ENCODE measurements around the gene PIAS4. TPM values are rescaled to one million over a fixed set of nuclear protein-coding genes. Genes with fewer than 3 reads are reported as not detected.

The PIAS4 gene
- polyA plus RNA-seq, 1 donor (not counting 4 experiments of a cell fraction or from before 2014, with no cell fraction given): 7.5 TPM

DNA sequence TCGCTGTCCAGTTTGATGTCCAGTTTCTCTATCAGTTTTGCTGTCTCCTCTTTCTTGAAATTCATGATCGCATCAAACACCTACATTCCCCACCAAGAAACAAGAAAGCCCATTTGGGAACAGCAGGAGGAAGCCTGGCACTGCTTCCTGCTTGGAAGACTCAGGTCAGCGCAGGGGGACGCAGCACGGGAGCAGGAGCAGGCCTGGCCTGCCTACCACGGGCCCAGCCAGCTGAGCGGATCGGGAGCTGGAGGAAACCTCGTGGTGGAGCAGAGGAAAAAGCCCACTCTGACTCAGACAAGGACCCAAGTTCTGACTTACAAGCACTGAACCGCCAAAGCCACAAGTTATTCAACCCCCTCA, 26.2 kb upstream of the PIAS4 start:
- no peak overlapping the region for H3K9ac ChIP-seq (ENCODE audit: control insufficient read depth, extremely low read depth, insufficient read depth, low read length)
- peaks cover 27% of the 10 kb centered on the region for H3K4me1 ChIP-seq (ENCODE audit: control insufficient read depth, extremely low read depth, insufficient read depth, low read length)
- DNase-seq (ENCODE audit: low read depth, low spot score): peak; percentile 41
- FAIRE-seq: no peak
- dilution Hi-C loops (cut with MboI; ENCODE audit: extremely low pct_ligation_motif_present, low sequenced_read_pairs): no loop called here
- H3K36me3 ChIP-seq (ENCODE audit: control insufficient read depth in 2 of 2, extremely low read depth in 1 of 2, insufficient read depth in 2 of 2, low read length in 2 of 2): peaks cover 70 to 80% of the 10 kb centered on the region in 2 experiments
- no peak for TF ChIP-seq CTCF (optimal IDR thresholded peaks at IDR 0.05 in 1 of 3, IDR thresholded peaks at IDR 0.05 in 1 of 3, conservative IDR thresholded peaks at IDR 0.05 in 1 of 3; ENCODE audit: extremely low read depth in 1 of 3, insufficient read depth in 2 of 3, low read length in 3 of 3)
- no peak for TF ChIP-seq EZH2 (IDR thresholded peaks at IDR 0.05; ENCODE audit: low read length)
- no peak overlapping the region for H2AFZ ChIP-seq (ENCODE audit: control insufficient read depth, low read length)
- H3K9me1 ChIP-seq (ENCODE audit: control insufficient read depth, extremely low read depth, insufficient read depth, low read length): peaks cover 11% of the 10 kb centered on the region
- H3K9me3 ChIP-seq (ENCODE audit: control insufficient read depth, low read depth, low read length): no peaks in the 10 kb centered on the region
- no peaks in the 10 kb centered on the region for H3K27me3 ChIP-seq (ENCODE audit: control insufficient read depth, extremely low read depth, insufficient read depth, low read length)
- H3K4me3 ChIP-seq (ENCODE audit: control insufficient read depth in 2 of 3, extremely low read depth in 1 of 3, insufficient read depth in 2 of 3, low read depth in 1 of 3, low read length in 3 of 3): no peak overlapping the region
- no peak overlapping the region for H3K27ac ChIP-seq (ENCODE audit: control insufficient read depth, insufficient read depth, low read length)
- no peak overlapping the region for H3K4me2 ChIP-seq (ENCODE audit: control insufficient read depth, extremely low read depth, insufficient read depth, low read depth, low read length)
- peaks cover 89% of the 10 kb centered on the region for H4K20me1 ChIP-seq (ENCODE audit: control insufficient read depth, extremely low read depth, insufficient read depth, low read length)
- peaks cover 86% of the 10 kb centered on the region for H3K79me2 ChIP-seq (ENCODE audit: control insufficient read depth, insufficient read depth, low read length)

DNA sequence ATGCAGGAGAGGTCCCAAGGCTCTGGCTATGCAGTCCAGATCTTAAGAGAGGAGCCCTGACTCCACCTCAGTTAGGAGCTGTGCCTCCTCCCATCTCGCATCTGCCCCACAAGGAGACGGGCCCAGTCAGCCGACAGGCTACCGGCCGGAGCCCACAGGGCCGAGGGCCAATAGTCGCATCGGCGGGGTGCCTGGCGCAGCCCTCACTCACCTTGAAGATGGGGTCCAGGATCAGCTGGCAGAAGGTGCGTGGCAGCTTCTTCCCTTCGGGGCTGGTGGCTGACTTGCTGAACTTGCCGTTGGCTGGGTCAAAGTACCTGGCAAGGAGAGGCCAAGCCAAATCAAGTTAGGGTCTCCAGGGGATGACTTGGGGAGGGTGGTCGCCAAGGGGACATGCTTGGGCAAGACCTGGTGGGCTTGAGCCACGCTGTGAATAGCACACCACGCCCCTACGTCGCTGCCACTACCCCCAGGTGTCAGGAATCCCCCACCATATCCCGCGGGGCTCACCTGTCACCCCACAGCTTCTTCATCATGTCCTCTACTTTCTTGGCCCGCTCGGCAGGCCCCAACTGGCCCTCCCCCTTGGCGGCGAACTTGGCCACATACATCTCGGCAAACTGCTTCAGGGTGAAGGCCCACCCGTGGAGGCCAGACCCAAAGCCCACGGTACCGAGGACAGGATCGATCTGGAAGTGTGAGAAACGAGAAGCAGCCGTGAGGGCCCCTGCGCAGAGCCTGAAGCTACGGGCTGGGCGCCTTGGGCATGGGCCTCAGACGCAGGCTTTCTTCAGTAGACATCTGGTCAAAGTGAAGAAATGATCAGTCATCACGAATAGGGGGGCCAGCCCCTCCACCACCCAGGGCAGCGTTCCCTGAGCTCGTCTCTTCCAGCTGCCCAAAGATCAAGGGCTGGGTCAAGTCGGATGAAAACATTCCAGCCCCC, 25.5 kb upstream of the PIAS4 start:
- Histone ChIP-seq H4K20me1 (ENCODE audit: control insufficient read depth, extremely low read depth, insufficient read depth, low read length) (peaks cover 85% of the 10 kb centered on the region), H3K4me3 (ENCODE audit: control insufficient read depth in 2 of 3, extremely low read depth in 1 of 3, insufficient read depth in 2 of 3, low read depth in 1 of 3, low read length in 3 of 3) (no peak overlapping the region), H3K27me3 (ENCODE audit: control insufficient read depth, extremely low read depth, insufficient read depth, low read length) (no peaks in the 10 kb centered on the region), H2AFZ (ENCODE audit: control insufficient read depth, low read length) (no peak overlapping the region), H3K36me3 (ENCODE audit: control insufficient read depth in 2 of 2, extremely low read depth in 1 of 2, insufficient read depth in 2 of 2, low read length in 2 of 2) (peaks cover 63 to 74% of the 10 kb centered on the region in 2 experiments), H3K9ac (ENCODE audit: control insufficient read depth, extremely low read depth, insufficient read depth, low read length) (peak overlapping the region; percentile 25), H3K4me1 (ENCODE audit: control insufficient read depth, extremely low read depth, insufficient read depth, low read length) (peaks cover 34% of the 10 kb centered on the region), H3K27ac (ENCODE audit: control insufficient read depth, insufficient read depth, low read length) (no peak overlapping the region), H3K4me2 (ENCODE audit: control insufficient read depth, extremely low read depth, insufficient read depth, low read depth, low read length) (peak overlapping the region; percentile 10), H3K9me3 (ENCODE audit: control insufficient read depth, low read depth, low read length) (no peaks in the 10 kb centered on the region), H3K79me2 (ENCODE audit: control insufficient read depth, insufficient read depth, low read length) (peaks cover 80% of the 10 kb centered on the region), H3K9me1 (ENCODE audit: control insufficient read depth, extremely low read depth, insufficient read depth, low read length) (peaks cover 11% of the 10 kb centered on the region)
- DNase-seq (ENCODE audit: low read depth, low spot score): peak; percentile 44
- FAIRE-seq: no peak
- TF ChIP-seq EZH2 (IDR thresholded peaks at IDR 0.05; ENCODE audit: low read length) (no peak), CTCF (optimal IDR thresholded peaks at IDR 0.05 in 1 of 3, IDR thresholded peaks at IDR 0.05 in 1 of 3, conservative IDR thresholded peaks at IDR 0.05 in 1 of 3; ENCODE audit: extremely low read depth in 1 of 3, insufficient read depth in 2 of 3, low read length in 3 of 3) (no peak)
- dilution Hi-C loops (cut with MboI; ENCODE audit: extremely low pct_ligation_motif_present, low sequenced_read_pairs): no loop called here
